Omental fat pad (tissue), 4 donors: ENCODE measurements around the gene TRA2A. TPM values are rescaled to one million over a fixed set of nuclear protein-coding genes. Genes with fewer than 3 reads are reported as not detected.

Experiments used
- ATAC-seq: fragments of 150-250 bp; one replicate; pipeline ENCODE4 v1.9.1; 2016; ENCODE audit warnings: mild to moderate bottlenecking, moderate library complexity; ENCODE audit not compliant: low FRiP score
- DNase-seq: peaks from one replicate; pipeline ENCODE4 v3.0.0-alpha.2; 2019; ENCODE audit warnings: low spot score
- total RNA-seq, 4 donors: library from RNA; depleted of rRNA; stranded (reverse); fragments of >200 nt; gene quantifications; one replicate each; pipeline ENCODE4 v1.1.0, GENCODE V29; 2016
- TF ChIP-seq, protein P1 (sequence below), 3 donors: fragments of 450-650 bp; IDR thresholded peaks; one replicate each; pipeline ENCODE4 v1.5.1; 2016 to 2017; ENCODE audit warnings: antibody characterized with exemption in 3 of 3, mild to moderate bottlenecking in 3 of 3, moderate library complexity in 2 of 3

The TRA2A gene
- total RNA-seq, 4 donors from 2014 or later, result 33.5 to 59.7 (median 40.7) TPM

DNA sequence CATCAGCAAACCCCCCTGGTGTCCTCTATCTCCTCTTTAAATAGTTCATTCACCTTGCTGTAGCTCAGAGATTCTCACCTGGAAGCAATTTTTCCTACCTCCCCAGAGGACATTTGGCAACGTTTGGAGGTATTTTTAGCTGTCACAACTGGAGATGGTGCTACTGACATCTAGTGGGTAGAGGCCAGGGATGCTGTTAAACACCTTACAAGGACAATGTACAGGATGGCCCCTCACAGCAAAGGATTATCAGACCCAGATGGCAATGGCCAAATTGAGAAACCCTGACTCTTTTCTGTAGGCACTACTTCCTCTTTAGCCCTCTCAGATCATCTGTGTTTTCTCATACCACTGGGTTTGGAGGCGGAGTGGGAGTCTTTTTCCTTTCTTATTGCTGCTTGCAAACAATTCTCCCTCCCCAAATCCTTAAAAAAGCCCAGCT lies 13.2 kb upstream of the TRA2A start:
- no peak for DNase-seq
- TF ChIP-seq, protein P1, sequence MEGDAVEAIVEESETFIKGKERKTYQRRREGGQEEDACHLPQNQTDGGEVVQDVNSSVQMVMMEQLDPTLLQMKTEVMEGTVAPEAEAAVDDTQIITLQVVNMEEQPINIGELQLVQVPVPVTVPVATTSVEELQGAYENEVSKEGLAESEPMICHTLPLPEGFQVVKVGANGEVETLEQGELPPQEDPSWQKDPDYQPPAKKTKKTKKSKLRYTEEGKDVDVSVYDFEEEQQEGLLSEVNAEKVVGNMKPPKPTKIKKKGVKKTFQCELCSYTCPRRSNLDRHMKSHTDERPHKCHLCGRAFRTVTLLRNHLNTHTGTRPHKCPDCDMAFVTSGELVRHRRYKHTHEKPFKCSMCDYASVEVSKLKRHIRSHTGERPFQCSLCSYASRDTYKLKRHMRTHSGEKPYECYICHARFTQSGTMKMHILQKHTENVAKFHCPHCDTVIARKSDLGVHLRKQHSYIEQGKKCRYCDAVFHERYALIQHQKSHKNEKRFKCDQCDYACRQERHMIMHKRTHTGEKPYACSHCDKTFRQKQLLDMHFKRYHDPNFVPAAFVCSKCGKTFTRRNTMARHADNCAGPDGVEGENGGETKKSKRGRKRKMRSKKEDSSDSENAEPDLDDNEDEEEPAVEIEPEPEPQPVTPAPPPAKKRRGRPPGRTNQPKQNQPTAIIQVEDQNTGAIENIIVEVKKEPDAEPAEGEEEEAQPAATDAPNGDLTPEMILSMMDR (IDR thresholded peaks at IDR 0.05), result no peak
- ATAC-seq, result no peak

DNA sequence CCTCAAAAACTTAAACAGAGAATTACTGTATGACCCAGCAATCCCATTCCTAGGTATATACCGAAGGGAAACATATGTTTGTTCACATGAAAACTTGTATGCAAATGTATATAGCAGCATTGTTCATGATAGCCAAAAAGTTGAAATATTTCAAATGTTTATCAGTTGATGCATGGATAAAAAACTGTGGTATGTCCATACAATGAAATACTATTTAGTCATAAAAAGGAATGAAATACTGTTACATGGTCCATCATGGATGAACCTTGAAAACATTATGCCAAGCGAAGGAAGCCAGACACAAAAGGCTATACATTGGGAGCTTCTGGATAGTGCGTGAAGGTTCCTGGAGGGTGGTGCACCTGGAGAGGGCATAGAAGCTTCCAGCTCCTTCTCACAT lies 11.0 kb upstream of the TRA2A start:
- TF ChIP-seq, protein P1 (IDR thresholded peaks at IDR 0.05), result no peak
- ATAC-seq (no peak), DNase-seq (no peak)

DNA sequence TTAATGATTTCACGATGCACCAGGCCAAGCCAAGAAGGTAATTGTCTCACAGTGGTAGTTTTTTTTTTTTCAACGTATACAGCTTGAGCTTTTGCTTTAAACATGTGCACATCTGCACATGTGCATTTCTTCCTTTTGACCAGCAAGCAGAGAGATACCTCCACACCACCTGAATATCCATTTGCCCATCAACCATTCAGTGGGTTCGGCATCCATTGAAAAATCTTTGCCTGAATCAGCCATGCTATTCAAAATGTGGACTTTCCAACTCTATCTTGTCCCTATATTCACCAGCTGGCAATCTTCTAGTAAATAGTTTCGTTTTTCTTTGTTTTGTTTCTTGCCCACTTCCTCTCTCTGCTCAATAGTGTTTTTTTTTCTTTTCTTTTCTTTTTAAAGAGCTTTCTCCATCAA lies 7.7 kb upstream of the TRA2A start:
- no peak for DNase-seq
- no peak for ATAC-seq
- TF ChIP-seq, protein P1 (IDR thresholded peaks at IDR 0.05), result no peak

DNA sequence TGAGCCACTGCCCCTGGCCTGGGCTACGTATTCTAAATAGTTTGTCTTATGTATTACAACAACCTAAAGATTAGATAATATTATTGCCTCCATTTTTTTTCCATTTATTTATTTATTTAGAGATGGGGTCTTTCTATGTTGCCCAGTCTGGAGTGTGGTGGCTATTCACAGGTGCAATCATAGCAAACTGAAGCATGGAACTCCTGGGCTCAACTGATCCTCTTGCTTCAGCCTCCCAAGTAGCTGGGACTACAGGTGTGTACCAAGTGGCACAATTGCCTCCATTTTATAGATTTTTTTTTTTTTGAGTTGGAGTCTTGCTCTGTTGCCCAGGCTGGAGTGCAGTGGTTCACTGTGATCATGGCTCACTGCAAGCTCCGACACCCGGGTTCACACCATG lies 6.5 kb upstream of the TRA2A start:
- no peak for ATAC-seq
- no peak for DNase-seq
- TF ChIP-seq, protein P1 (IDR thresholded peaks at IDR 0.05), result no peak

DNA sequence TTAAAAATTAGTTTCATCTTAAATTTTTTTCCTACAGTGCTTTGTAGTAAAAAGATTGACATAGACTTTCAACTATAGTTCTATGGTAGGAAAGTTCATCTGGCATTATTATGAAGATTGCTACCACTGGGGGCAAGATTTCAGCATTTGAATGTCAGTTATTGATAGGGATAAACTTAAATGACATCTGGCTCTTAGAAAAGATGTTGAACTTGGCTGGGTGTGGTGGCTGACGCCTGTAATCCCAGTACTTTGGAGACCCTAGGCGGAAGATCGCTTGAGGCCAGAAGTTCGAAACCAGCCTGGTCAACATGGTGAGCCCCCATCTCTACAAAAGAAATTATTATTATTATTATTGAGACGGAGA lies 1.4 kb upstream of the TRA2A start:
- DNase-seq (no peak), ATAC-seq (no peak)
- TF ChIP-seq, protein P1 (IDR thresholded peaks at IDR 0.05), result no peak

DNA sequence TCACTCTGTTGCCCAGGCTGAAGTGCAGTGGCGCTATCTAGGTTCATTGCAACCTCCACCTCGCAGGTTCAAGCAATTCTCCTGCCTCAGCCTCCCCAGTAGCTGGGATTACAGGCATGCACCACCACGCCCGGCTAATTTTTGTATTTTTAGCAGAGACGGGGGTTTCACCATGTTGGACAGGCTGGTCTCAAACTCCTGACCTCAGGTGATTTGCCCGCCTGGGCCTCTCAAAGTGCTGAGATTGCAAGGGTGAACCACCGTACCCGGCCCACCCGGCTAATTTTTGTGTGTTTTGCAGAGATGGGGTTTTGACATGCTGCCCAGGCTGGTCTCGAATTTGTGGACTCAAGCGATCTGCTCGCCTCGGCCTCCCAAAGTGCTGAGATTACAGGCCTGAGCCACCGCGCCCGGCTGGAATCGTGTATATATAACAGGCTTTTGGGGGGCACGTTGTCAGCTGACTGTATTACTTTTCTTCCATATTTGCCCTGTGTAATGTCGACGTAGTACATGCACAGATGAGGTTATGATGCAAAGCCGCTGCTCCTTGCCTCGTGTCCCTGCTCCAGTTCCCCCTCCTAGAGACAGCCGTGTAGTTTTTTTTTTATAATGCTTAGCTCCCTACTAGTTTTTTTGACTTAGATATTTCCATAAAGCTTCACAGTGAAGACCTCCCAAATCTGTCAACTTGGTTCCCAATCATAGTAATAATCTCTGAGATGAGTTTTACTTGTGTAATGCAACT lies 883 bp upstream of the TRA2A start:
- DNase-seq, result no peak
- TF ChIP-seq, protein P1 (IDR thresholded peaks at IDR 0.05), result no peak
- ATAC-seq, result no peak
